ENCODE measurements around the gene IRAK2. TPM values are rescaled to one million over a fixed set of nuclear protein-coding genes. Genes with fewer than 3 reads are reported as not detected.

IRAK2 gene
- total RNA-seq, 1 experiment from 2014 or later, result 0.04 TPM

DNA sequence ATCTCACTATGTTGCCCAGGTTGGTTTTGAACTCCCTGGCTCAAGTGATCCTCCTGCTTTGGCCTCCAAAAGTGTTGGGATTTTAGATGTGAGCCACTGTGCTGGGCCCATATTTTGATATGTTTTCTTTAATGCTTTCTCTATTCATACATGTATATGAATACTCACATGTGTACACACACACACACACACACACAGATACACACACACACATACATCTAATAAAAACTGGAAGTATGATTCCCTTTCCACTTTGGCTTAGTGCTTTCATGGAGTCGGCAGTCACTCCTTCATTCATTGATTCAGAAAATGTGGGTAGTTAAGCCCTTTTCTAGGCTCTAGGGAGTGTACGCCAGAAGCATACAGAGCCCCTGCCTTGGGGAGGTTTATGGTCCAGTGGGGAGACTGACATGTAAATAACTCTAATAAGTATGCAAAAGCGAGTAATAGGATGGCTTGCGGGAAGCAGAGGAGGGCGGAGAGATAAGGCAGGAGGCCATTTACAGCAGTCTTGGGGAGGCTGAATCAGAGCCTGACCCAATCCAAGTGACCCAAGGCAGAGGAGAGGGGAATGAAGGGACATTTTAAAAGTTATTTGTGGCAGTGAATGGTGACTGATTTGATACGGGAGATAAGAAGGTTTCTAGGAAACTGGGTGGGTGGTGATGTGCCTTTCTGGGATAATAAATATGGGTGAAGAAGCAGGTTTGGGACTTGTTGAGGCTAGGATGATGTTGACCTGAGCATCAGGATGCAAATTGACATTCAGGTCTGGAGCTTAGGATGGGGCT is 51.1 kb downstream of the IRAK2 start:
- Histone ChIP-seq H3K9me3 (ENCODE audit: low read length) (no peaks in the 10 kb centered on the region), H2AFZ (ENCODE audit: low read length) (no peak overlapping the region), H3K4me2 (ENCODE audit: low read depth, low read length, poor library complexity, severe bottlenecking) (peak overlapping the region; percentile 12), H3K27me3 (ENCODE audit: low read length) (no peaks in the 10 kb centered on the region), H3K27ac (ENCODE audit: low read length) (no peak overlapping the region), H3K36me3 (ENCODE audit: insufficient read depth, low read length) (no peaks in the 10 kb centered on the region), H3K79me2 (ENCODE audit: low read length) (no peaks in the 10 kb centered on the region), H3K4me3 (ENCODE audit: low read length) (no peak overlapping the region), H3K4me1 (ENCODE audit: low read length) (peaks cover 32% of the 10 kb centered on the region), H3K9ac (ENCODE audit: low read length) (no peak overlapping the region), H3K9me2 (replicated peaks; ENCODE audit: insufficient read depth, low read length) (no peaks in the 10 kb centered on the region), H4K20me1 (ENCODE audit: insufficient read depth, low read depth, low read length) (no peaks in the 10 kb centered on the region)
- DNase-seq, result no peak

DNA sequence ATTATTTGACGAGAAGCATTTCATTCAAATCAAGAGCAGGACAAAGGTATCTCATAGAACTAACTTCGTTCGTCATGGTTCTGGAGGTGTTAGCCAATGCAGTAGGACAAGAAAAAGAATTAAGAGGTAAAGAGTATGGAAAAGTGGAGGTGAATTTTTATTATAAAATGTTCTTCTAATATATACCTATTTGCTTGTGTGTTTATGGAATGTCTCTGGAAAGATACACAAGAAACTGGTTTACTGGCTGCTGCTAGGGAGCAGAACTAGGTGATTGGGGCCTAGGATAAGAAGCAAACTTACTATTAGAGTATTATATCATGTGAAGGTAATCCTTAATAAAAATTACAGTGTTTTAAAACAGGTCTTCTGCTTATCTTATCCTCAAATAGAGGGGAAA is 52.6 kb downstream of the IRAK2 start:
- H3K79me2 ChIP-seq (ENCODE audit: low read length), result no peaks in the 10 kb centered on the region
- no peaks in the 10 kb centered on the region for H3K36me3 ChIP-seq (ENCODE audit: insufficient read depth, low read length)
- peaks cover 23% of the 10 kb centered on the region for H3K4me1 ChIP-seq (ENCODE audit: low read length)
- H3K9ac ChIP-seq (ENCODE audit: low read length), result no peak overlapping the region
- no peaks in the 10 kb centered on the region for H4K20me1 ChIP-seq (ENCODE audit: insufficient read depth, low read depth, low read length)
- no peak overlapping the region for H3K4me2 ChIP-seq (ENCODE audit: low read depth, low read length, poor library complexity, severe bottlenecking)
- no peak for DNase-seq
- H3K9me2 ChIP-seq (replicated peaks; ENCODE audit: insufficient read depth, low read length), result no peaks in the 10 kb centered on the region
- no peak overlapping the region for H2AFZ ChIP-seq (ENCODE audit: low read length)
- no peak overlapping the region for H3K4me3 ChIP-seq (ENCODE audit: low read length)
- H3K9me3 ChIP-seq (ENCODE audit: low read length), result no peaks in the 10 kb centered on the region
- no peak overlapping the region for H3K27ac ChIP-seq (ENCODE audit: low read length)
- H3K27me3 ChIP-seq (ENCODE audit: low read length), result no peaks in the 10 kb centered on the region

DNA sequence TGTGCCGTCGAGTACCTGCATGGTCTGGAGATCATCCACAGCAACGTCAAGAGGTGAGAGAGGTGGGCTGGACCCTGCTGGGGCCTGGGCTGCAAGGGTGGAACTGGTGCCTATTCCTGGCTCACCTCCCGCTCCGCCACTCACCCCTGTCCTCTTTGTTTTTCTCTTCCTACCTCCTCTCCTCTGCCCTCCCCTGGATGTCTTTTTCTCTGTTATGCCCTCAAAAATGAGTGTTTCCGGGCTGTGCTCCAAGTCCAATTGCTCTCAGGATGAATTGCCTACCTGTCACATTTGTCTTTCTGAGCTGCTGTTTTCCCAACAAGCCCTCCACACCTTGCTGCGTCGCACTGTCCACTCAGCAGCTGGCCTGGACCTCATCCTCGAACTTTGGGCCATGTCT is 55.0 kb downstream of the IRAK2 start:
- H3K4me1 ChIP-seq (ENCODE audit: low read length), result peaks cover 21% of the 10 kb centered on the region
- no peak overlapping the region for H3K4me2 ChIP-seq (ENCODE audit: low read depth, low read length, poor library complexity, severe bottlenecking)
- H4K20me1 ChIP-seq (ENCODE audit: insufficient read depth, low read depth, low read length), result no peaks in the 10 kb centered on the region

DNA sequence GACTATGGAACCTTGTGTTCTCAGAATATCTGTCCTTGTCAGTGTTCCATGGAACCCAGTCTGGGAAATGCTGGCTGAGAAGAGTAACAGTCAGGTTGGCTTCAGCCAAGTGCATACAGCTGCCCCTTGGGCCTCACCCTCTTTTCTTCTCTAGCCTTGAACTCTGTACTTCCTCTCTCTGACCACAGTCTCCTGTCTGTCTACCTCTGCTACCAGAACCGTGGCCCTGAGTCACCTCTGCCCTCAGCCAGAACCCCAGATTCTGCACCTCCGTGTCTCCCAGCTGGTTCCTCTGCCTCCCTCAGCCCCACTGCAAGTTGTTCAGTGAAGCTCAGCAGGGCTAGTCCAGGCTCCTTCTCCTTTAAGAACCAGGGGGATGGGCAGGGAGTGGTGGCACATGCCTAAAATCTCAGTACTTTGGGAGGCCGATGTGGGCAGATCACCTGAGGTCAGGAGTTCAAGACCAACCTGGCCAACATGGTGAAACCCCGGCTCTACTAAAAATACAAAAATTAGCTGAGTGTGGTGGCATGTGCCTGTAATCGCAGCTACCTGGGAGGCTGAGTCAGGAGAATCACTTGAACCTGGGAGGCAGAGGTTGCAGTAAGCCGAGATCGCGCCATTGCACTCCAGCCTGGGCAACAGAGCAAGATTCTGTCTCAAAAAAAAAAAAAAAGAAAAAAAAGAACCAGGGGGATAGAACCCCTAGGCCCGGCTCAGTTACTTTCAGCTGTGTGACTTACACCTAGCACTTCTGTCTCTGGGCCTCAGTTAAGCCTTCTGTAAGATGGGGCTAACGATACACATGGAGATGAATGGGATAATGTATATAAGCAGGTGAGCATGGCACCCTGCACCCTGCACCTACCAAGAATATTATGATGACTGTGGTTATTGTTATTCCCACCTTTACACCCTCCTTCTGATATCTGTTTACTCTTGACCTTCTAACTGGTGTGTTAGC is 59.2 kb downstream of the IRAK2 start:
- H4K20me1 ChIP-seq (ENCODE audit: insufficient read depth, low read depth, low read length), result no peaks in the 10 kb centered on the region
- no peaks in the 10 kb centered on the region for H3K36me3 ChIP-seq (ENCODE audit: insufficient read depth, low read length)
- no peak overlapping the region for H3K4me2 ChIP-seq (ENCODE audit: low read depth, low read length, poor library complexity, severe bottlenecking)
- H3K4me3 ChIP-seq (ENCODE audit: low read length), result no peak overlapping the region
- H2AFZ ChIP-seq (ENCODE audit: low read length), result no peak overlapping the region
- no peaks in the 10 kb centered on the region for H3K9me2 ChIP-seq (replicated peaks; ENCODE audit: insufficient read depth, low read length)
- no peak for DNase-seq
- H3K4me1 ChIP-seq (ENCODE audit: low read length), result peaks cover 35% of the 10 kb centered on the region
- H3K79me2 ChIP-seq (ENCODE audit: low read length), result no peaks in the 10 kb centered on the region
- H3K27ac ChIP-seq (ENCODE audit: low read length), result no peak overlapping the region
- H3K9me3 ChIP-seq (ENCODE audit: low read length), result no peaks in the 10 kb centered on the region
- H3K27me3 ChIP-seq (ENCODE audit: low read length), result no peaks in the 10 kb centered on the region
- no peak overlapping the region for H3K9ac ChIP-seq (ENCODE audit: low read length)

More for the DNA sequence above, 55.0 kb downstream of the IRAK2 start:
- Histone ChIP-seq H3K79me2 (ENCODE audit: low read length) (no peaks in the 10 kb centered on the region), H3K4me3 (ENCODE audit: low read length) (no peak overlapping the region), H3K36me3 (ENCODE audit: insufficient read depth, low read length) (no peaks in the 10 kb centered on the region), H3K9me3 (ENCODE audit: low read length) (no peaks in the 10 kb centered on the region), H3K27me3 (ENCODE audit: low read length) (no peaks in the 10 kb centered on the region), H2AFZ (ENCODE audit: low read length) (no peak overlapping the region), H3K9ac (ENCODE audit: low read length) (no peak overlapping the region), H3K27ac (ENCODE audit: low read length) (no peak overlapping the region), H3K9me2 (replicated peaks; ENCODE audit: insufficient read depth, low read length) (no peaks in the 10 kb centered on the region)
- DNase-seq, result no peak

DNA sequence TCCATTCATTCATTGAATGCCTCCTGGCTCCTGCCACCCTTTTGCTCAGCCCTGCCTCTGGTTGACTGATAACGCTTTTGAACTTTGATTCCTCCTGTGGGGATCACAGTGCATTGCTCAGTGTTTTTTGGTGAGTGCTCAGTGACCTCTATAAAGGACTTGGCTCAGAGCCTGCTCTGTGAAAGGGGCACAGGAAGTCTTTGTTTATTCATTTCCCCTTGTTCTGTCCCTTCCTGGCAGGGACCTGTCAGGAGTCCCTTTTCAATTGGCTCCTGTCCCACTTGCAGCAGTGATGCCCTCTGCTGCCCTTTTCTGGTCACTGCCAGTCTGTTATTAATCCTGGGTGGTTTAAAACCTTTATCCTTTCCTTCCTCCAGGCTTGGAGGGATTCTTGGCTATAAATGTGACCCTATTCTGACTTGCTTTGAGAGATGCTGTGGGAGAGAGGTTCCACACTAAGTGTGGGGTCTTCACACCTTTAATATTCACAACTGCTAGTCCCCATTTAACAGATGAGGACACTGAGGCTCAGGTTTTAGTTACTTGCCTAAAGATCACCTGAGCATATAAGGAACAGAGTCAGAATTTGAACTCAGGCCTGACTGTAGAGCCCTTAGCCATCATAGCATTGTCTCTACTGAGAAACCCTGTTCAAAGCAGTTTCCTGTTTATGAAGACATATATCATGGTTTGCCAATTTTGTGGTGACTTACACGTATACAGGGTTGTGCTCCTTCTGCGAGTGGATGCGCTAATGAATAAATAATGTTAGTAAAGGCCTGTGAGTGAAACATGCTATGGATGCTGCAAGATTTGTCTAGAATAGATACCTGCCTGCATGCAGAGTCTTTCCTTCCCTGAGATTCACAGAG is 60.3 kb downstream of the IRAK2 start:
- no peak overlapping the region for H3K4me3 ChIP-seq (ENCODE audit: low read length)
- no peak overlapping the region for H3K9ac ChIP-seq (ENCODE audit: low read length)
- no peaks in the 10 kb centered on the region for H3K79me2 ChIP-seq (ENCODE audit: low read length)
- no peaks in the 10 kb centered on the region for H4K20me1 ChIP-seq (ENCODE audit: insufficient read depth, low read depth, low read length)
- peak overlapping the region; percentile 62 for H3K4me2 ChIP-seq (ENCODE audit: low read depth, low read length, poor library complexity, severe bottlenecking)
- no peaks in the 10 kb centered on the region for H3K9me2 ChIP-seq (replicated peaks; ENCODE audit: insufficient read depth, low read length)
- H3K27me3 ChIP-seq (ENCODE audit: low read length), result no peaks in the 10 kb centered on the region
- H3K27ac ChIP-seq (ENCODE audit: low read length), result no peak overlapping the region
- no peaks in the 10 kb centered on the region for H3K9me3 ChIP-seq (ENCODE audit: low read length)
- DNase-seq, result peak; percentile 85
- H3K36me3 ChIP-seq (ENCODE audit: insufficient read depth, low read length), result no peaks in the 10 kb centered on the region
- no peak overlapping the region for H2AFZ ChIP-seq (ENCODE audit: low read length)
- peaks cover 35% of the 10 kb centered on the region for H3K4me1 ChIP-seq (ENCODE audit: low read length)

DNA sequence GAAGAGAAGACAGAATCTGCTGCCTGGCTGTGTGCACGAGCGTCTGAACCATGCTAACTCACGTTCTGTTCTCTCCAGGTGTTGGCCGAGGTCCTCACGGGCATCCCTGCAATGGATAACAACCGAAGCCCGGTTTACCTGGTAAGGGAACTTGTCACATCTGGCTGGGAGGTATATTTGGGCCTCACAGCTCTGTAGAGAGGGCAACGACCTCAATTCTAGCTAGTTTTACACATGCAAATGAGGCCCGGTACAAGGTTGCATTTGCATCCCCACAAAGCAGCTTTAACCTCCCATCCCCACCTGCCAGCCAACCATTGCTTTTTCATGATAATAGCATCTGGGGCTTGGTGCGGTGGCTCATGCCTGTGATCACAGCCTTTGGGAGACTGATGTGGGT is 61.6 kb downstream of the IRAK2 start:
- Histone ChIP-seq H4K20me1 (ENCODE audit: insufficient read depth, low read depth, low read length) (no peaks in the 10 kb centered on the region), H3K27ac (ENCODE audit: low read length) (peak overlapping the region; percentile 78), H3K79me2 (ENCODE audit: low read length) (no peaks in the 10 kb centered on the region), H3K4me3 (ENCODE audit: low read length) (peak overlapping the region; percentile 38), H3K27me3 (ENCODE audit: low read length) (no peaks in the 10 kb centered on the region), H2AFZ (ENCODE audit: low read length) (peak overlapping the region; percentile 15; the same call in 1 of the 2 replicates), H3K9me3 (ENCODE audit: low read length) (no peaks in the 10 kb centered on the region), H3K9ac (ENCODE audit: low read length) (0 out of 2 replicates have a peak overlapping the region, but pooled peaks have one; percentile 21), H3K9me2 (replicated peaks; ENCODE audit: insufficient read depth, low read length) (no peaks in the 10 kb centered on the region), H3K4me2 (ENCODE audit: low read depth, low read length, poor library complexity, severe bottlenecking) (peak overlapping the region; percentile 62), H3K4me1 (ENCODE audit: low read length) (peaks cover 32% of the 10 kb centered on the region), H3K36me3 (ENCODE audit: insufficient read depth, low read length) (no peaks in the 10 kb centered on the region)
- DNase-seq, result peak; percentile 88

DNA sequence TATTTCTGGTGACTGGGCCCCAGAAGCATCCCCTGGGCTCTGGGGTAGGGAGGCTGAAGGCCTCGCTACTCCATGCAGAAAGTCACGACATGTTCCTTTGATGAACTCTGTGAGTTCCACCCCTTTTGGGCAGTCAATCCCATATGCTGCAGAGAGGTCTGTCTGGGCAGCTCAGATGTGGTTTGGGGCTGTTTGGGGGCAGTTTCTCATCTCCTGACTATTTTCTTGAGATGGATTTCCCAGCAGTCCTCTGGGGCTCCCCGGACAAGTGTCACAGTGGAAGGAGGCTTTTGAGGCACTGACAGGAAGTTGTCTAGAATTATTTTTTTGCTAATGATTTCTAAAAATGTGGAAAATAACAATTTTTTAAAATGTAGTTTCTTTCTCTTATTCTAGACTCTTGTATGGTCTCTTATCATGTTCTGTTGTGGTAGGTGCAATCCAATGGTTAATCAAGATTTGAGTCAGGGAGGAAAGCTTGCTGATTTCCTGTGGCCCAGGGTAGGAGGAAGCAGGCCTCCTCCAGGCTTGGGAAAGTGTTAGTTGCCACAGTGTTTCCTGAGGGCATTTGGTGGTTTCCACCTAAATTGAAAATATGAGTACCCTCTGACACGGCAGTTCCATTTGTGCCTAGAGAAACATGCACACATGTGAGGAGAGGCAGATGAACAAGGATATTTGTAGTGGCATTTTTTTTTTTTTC is 63.7 kb downstream of the IRAK2 start:
- Histone ChIP-seq H3K9me3 (ENCODE audit: low read length) (no peaks in the 10 kb centered on the region), H4K20me1 (ENCODE audit: insufficient read depth, low read depth, low read length) (no peaks in the 10 kb centered on the region), H3K27ac (ENCODE audit: low read length) (no peak overlapping the region), H3K4me2 (ENCODE audit: low read depth, low read length, poor library complexity, severe bottlenecking) (no peak overlapping the region), H3K27me3 (ENCODE audit: low read length) (no peaks in the 10 kb centered on the region), H3K79me2 (ENCODE audit: low read length) (no peaks in the 10 kb centered on the region), H3K4me1 (ENCODE audit: low read length) (peaks cover 32% of the 10 kb centered on the region), H3K9me2 (replicated peaks; ENCODE audit: insufficient read depth, low read length) (no peaks in the 10 kb centered on the region), H3K36me3 (ENCODE audit: insufficient read depth, low read length) (no peaks in the 10 kb centered on the region), H3K4me3 (ENCODE audit: low read length) (no peak overlapping the region), H3K9ac (ENCODE audit: low read length) (no peak overlapping the region), H2AFZ (ENCODE audit: low read length) (no peak overlapping the region)
- DNase-seq, result no peak
